Lower leg skin (tissue), 3 donors: ENCODE data around the gene ATXN3L.

ENCODE experiments used
- POLR2A ChIP-seq, 2 donors: fragments of 450-650 bp; IDR thresholded peaks; one replicate each; pipeline ENCODE4 v1.6.1; 2016 to 2017; ENCODE audit warnings: antibody characterized with exemption in 2 of 2, mild to moderate bottlenecking in 1 of 2, moderate library complexity in 1 of 2
- TF ChIP-seq, protein P1 (sequence below), 3 donors: fragments of 450-650 bp; IDR thresholded peaks; one replicate each; pipeline ENCODE4 v1.5.1; 2016; ENCODE audit warnings: antibody characterized with exemption in 3 of 3, mild to moderate bottlenecking in 3 of 3, moderate library complexity in 2 of 3

DNA sequence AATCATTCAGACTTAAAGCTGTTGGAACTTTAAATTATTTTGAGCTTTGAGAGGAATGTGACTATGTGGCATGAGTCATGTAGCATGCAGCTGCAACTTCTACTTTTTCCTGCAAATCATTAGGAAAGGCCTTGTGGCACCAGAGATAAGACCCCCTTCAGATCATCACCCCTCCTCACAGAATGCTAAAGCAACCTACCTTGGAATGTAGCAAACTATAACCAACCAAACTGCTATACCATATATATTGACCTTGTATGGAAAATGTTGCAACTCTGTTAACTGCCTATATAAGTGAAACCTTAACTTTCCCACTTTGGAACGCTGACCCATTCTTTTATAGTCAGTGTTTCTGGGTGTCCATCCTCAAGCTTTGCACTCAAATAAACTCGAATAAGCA lies 32.0 kb downstream of the ATXN3L start:
- TF ChIP-seq, protein P1, sequence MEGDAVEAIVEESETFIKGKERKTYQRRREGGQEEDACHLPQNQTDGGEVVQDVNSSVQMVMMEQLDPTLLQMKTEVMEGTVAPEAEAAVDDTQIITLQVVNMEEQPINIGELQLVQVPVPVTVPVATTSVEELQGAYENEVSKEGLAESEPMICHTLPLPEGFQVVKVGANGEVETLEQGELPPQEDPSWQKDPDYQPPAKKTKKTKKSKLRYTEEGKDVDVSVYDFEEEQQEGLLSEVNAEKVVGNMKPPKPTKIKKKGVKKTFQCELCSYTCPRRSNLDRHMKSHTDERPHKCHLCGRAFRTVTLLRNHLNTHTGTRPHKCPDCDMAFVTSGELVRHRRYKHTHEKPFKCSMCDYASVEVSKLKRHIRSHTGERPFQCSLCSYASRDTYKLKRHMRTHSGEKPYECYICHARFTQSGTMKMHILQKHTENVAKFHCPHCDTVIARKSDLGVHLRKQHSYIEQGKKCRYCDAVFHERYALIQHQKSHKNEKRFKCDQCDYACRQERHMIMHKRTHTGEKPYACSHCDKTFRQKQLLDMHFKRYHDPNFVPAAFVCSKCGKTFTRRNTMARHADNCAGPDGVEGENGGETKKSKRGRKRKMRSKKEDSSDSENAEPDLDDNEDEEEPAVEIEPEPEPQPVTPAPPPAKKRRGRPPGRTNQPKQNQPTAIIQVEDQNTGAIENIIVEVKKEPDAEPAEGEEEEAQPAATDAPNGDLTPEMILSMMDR (IDR thresholded peaks at IDR 0.05) = no peak
- no peak for TF ChIP-seq POLR2A (IDR thresholded peaks at IDR 0.05)
